Heart left ventricle (tissue), 13 donors: ENCODE data around the gene FOXJ3.

Experiments
- POLR2A ChIP-seq, 2 donors: fragments of 450-650 bp; IDR thresholded peaks; one replicate each; pipeline ENCODE4 v1.6.1; 2017; ENCODE audit warnings: antibody characterized with exemption in 2 of 2, mild to moderate bottlenecking in 2 of 2, moderate library complexity in 2 of 2
- TF ChIP-seq, protein P1 (sequence below), 12 donors: fragments of 200-600 bp; sonication (generic) in 4 of 12; IDR thresholded peaks; one replicate each; pipeline versions ENCODE4 v1.5.0 to v1.8.0; 2018 to 2022; ENCODE audit warnings: antibody characterized with exemption in 12 of 12, mild to moderate bottlenecking in 5 of 12
- donor health status: ischemic (EF 13 %, LVEDD 7.1; RV severe dilation, severe dysfunction).
- donor health status: DM: no; HTN: yes; CAD: no.
- donor health status: DM: no; HTN: no; CAD: no.
- donor health status: ischemic (EF 25% LVEDD 6.9; RV normal size, moderate dysfunction).
- donor health status: ischemic (EF 25% LVEDD 5.7; RV mildly dilated, moderate dysfunction).
- donor health status: ischemic (EF 35%, LVEDD 5.7; RV mildly dilated, moderate dysfunction).
- donor health status: nonischemic (EF 11% LVEDD 7.7; RV severe dilation, severe dysfunction).
- donor health status: DM: yes; HTN: yes; CAD: no.
- donor health status: PGD.
- donor health status: ischemic (EF 29% LVEDD 5.4; RV normal size, mild dysfunction).
- donor health status: nonischemic (EF 23%, LVEDD 6.1; RV moderate dilation, normal function).

DNA sequence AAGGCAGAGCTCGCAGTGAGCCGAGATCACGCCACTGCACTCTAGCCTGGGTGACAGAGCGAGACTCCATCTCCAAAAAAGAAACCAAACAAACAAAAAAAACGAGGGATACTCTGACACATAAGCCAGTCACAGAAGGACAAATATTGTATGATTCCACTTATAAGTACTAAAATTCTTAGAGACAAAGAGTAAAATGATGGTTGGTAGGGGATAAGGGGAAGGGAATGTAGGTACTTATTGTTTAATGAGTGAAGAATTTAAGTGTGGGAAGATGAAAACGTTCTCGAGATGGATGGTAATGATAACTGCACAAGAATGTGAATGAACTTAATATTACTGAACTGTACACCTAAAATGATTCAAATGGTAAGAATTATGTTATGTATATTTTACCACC lies 103.8 kb downstream of the FOXJ3 start:
- TF ChIP-seq POLR2A (IDR thresholded peaks at IDR 0.05): no peak
- TF ChIP-seq, protein P1, sequence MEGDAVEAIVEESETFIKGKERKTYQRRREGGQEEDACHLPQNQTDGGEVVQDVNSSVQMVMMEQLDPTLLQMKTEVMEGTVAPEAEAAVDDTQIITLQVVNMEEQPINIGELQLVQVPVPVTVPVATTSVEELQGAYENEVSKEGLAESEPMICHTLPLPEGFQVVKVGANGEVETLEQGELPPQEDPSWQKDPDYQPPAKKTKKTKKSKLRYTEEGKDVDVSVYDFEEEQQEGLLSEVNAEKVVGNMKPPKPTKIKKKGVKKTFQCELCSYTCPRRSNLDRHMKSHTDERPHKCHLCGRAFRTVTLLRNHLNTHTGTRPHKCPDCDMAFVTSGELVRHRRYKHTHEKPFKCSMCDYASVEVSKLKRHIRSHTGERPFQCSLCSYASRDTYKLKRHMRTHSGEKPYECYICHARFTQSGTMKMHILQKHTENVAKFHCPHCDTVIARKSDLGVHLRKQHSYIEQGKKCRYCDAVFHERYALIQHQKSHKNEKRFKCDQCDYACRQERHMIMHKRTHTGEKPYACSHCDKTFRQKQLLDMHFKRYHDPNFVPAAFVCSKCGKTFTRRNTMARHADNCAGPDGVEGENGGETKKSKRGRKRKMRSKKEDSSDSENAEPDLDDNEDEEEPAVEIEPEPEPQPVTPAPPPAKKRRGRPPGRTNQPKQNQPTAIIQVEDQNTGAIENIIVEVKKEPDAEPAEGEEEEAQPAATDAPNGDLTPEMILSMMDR (IDR thresholded peaks at IDR 0.05): no peak
